Anterior cingulate cortex (tissue), 58 donors: Measurements from ENCODE around the gene SPX.

Source experiments
- DNase-seq, 58 donors: peaks; one replicate each; lab custom pipeline; 2025; lab: John Stamatoyannopoulos, UW

SPX gene

DNA sequence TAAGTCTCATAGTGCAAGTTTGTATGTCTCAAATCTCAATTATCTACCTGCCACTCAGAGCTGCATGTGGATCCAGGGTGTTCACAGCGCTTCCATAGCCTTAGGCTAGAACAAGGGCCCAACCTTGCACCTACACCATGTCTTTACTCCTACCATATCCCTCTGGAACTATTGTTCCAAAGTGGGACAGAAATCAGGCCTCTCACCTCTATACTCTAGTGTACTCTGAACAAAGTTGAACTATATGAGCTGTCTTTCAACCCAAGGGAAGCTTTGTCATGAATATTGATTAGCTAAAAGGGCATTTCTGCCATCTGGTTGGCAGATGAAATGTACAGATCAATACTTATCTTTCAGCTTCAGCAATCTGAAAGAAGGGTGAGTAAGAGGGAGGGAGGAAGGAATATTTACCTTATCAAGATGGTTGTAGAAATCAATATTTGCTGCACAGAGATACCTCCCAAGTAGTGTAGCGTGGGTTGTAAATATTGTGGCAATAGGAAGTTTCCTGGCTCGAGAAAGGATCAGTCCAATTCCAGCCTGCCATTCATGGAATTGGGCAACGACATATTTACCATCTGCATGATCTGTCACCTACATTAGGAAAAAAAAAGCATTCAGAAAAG lies 47.8 kb downstream of the SPX start:
- no peak for DNase-seq

GRCh38 chr12:21576431-21576830 lies 50.3 kb downstream of the SPX start:
- DNase-seq, result no peak

DNA sequence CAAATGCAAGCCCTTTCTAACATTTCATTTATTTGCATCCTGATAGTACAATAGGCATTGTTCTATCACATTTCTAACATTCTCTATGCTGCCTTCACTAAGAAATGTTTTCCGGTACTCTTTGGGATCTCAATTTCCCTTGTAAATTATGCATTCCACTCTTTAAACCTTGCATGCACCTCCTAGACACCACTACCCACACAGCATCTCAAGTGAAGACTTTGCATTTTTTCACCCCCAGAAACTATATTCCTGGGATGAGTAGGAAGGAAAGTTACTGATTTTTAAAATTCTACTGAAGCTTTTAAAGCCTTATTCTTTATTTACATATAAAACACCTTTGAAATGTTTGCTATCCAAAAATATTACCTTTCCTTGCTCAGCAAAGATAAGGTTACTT lies 51.4 kb downstream of the SPX start:
- no peak for DNase-seq

- DNase-seq, result no peak
These were observed 54.8 kb downstream of the SPX start for GRCh38 chr12:21580748-21581516.
